HG03520 (cell line): Measurements from ENCODE around the gene ALK.

ENCODE experiments used
- ATAC-seq: cut with Tn5 transposase; IDR thresholded peaks from one replicate; pipeline ENCODE4 v1.9.1; 2021; ENCODE audit warnings: mild to moderate bottlenecking, moderate library complexity; ENCODE audit not compliant: unreplicated experiment

The ALK gene

DNA sequence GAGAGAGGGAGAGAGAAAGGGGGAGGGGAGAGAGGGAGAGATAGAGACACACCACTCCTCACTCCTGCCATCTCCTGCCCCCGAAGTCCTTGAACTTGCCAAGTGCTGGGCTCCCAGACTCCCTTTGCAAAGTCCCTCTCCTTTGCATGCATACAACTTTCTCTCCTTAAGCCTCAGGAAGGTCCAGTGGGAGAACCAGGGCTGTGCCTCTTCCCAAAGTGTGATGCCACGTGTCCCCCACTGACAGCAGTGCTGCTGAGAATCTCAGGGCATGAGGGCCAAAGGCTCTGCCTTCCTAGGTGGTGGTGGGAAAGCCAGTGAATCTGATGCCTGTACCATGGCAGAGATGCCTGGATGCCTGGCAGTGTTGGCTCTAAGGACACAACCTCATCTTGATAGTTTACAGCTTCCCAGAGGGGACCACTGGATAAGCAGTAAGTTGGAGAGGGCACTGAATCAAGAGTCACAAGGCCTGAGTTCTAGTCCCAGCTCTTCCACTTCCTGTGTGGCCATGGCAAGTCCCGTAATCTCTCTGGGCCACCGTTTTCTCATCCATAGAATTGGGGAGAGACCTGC lies 702.7 kb downstream of the ALK start:
- ATAC-seq, result no peak

GRCh38 chr2:29218071-29218470 lies 703.3 kb downstream of the ALK start:
- ATAC-seq, result no peak

DNA sequence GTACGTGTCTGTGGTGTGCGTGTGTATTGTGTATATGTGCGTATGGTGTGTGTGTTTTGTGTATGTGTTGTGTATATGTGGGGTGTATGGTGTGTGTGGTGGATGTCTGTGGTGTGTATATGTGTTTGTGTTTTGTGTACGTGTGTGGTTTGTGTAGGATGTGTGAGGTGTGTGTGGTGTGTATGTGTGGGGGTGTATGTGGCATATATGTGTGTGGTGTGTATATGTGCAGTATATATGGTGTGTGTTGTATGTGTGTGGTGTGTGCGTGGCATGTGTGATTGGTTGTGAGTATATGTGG lies 704.8 kb downstream of the ALK start:
- no peak for ATAC-seq

DNA sequence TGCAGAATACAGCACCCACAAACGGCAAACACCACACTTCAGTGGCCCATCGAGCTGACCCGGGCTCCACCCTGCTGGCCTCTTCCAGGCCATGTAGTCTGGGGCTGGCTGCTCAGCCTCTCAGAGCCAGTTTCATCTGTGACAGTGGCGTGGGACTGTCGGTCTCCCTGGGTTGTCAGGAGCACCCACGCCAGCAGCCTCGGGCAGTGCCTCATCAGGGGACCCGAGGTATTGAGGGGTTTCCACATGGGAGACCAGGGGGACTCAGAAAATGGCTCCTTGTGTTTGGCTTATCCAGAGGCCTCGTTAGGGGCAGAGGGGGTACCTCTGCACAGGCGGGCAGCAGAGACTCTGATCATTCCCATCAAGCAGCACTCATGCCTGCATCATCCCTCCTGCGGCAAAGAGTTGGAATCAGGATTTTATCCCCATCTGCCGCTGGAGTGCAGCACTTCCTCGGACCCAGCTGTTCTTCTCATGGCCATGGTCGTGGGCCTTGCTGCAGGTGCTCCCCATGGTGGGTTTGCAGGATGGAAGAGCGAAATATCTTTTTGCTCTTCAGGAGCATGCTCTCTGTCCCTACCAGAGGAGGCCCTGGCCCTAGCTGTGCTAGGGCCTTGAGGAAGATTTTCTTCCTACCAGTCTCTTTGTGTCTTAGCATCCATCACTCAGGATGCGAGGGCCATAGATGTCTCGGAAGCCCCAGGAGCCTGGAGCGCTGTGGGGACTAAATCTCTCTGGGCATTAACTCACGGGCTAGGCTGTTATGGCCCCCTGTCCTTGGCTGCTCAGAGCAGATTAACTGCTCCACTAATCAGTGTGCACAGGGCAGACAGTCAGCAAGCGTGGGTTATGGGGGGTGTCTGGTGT lies 705.4 kb downstream of the ALK start:
- ATAC-seq, result no peak

GRCh38 chr2:29215073-29215472 lies 706.3 kb downstream of the ALK start:
- no peak for ATAC-seq

DNA sequence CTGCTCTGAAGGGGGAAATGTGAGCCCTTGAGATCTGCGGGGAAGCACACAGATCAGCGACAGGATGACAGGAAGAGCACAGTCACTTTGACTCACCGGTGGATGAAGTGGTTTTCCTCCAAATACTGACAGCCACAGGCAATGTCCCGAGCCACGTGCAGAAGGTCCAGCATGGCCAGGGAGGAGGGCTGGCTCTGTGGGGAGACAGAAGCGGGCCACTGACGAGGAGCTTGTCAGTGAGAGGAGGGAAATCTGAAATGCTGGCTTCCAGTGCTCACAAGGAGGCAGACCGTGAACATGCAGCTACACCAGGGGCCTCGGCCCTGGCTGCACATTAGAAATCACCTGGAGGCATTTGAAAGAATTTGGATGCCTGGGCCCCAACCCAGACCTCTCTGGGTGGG lies 707.5 kb downstream of the ALK start:
- no peak for ATAC-seq

GRCh38 chr2:29212009-29212408 lies 709.4 kb downstream of the ALK start:
- no peak for ATAC-seq

DNA sequence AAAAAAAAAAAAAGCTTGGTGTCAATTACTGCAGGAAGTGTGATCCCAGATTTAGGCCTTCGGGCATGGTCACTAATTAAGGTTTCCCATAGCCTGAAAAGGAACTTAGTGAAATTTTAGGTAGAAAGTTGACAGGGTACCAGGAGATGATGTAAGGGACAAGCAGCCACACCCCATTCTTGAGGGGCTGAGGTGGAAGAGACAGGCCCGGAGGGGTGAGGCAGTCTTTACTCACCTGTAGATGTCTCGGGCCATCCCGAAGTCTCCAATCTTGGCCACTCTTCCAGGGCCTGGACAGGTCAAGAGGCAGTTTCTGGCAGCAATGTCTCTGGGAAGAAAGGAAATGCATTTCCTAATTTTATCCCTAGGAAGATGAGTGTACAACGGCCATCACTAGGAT lies 711.8 kb downstream of the ALK start:
- ATAC-seq, result no peak

DNA sequence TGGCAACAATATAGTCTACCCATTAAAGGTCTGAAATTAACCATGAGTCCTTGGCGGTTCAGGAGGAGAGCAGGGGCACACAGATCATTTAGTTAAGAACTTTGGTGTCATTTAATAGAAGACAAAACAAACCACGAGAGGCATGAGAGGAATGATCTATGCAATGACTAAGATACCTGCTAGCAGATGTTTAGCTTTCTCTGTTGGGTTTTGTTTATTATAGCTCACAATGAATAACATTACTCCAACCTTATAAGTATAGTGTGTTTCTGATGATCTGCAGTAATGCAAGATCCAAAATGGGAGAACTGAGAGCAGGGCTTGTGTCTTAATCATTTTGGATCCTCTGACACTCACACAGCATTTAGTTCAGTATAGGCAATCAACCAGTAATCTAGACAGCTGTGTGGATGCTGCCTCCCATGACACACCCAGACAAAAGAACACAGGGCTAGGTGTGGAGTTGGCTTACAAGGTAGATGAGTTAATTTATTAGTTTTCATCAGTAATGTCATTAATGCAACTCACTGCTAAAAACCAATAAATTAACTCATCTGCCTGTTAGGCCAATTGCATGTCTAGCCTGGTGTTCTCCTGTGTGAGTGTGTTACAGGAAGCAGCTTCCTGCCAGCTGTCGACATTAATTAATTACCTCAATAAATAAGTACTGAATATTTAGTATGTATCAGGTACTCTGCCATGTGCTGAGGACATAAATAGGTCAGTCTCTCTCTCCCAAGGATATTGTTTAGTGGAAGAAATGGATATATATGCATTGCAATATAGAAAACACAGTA lies 713.8 kb downstream of the ALK start:
- ATAC-seq, result no peak

- ATAC-seq, result no peak
Observed at GRCh38 chr2:29206941-29207340, 714.4 kb downstream of the ALK start.

- ATAC-seq, result no peak
Observed at GRCh38 chr2:29202819-29203495, 718.4 kb downstream of the ALK start.

DNA sequence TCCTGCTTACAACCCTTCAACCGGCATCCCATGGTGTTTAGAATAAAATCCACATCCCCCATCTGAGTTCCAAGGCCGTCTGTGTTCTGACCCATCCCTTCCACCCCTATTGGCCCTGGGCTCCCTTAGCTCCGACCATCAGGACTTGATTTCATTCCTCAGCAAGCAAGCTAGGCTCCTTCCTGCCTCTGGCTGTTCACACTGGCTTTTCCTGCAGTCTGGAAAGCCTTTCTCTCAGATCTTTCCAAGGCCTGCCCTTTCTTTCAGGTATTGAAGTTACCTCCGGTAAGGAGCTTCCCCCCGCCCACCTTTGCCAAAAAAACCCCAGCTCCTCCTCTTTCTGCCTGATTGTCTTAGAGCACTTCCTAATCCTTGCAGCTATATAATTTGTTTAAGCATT lies 719.4 kb downstream of the ALK start:
- ATAC-seq, result no peak

DNA sequence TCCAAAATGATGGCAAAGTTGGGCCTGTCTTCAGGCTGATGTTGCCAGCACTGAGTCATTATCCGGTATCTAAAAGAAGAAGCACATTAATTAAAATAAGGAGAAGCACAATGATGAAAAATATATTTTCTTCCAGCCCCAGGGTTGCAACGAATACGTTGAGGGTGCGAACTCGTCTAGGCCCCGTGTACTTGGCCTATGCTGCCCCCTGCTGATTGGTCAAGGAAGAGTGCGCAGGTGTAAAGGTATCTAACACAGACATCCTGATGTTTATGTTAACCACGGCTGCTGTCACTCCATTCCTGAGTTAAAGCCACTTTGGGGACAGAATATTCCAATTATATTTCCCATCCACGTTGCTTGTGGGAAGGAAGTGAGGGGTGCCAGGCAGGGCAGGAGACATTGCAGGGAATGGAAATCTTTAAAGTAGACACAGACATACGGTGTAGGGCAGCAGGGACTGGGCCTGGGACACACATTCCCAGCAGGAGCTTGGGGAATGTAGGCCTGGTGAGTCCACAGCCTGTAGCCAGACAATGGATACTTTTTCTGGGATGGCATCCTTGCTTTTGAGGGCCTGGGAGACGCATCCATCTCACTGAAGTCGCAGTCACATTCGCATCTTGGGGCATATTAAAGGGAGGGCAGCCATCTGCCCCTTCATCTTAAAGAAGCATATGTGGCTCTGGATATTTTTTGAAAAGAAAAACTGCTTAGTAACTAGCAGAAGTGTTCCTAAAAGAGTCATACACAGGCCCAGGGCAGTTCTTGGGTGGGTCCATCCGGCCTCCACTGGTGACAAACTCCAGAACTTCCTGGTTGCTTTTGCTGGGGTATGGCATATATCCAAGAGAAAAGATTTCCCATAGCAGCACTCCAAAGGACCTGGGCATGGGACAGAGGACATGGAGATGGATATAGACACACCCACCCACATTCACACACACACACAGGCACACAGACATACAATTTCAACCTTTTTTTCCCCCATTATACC lies 724.3 kb downstream of the ALK start:
- ATAC-seq, result no peak

- no peak for ATAC-seq
Observed at GRCh38 chr2:29195796-29196195, 725.6 kb downstream of the ALK start.

- ATAC-seq, result no peak
Observed at GRCh38 chr2:29193681-29194080, 727.7 kb downstream of the ALK start.

DNA sequence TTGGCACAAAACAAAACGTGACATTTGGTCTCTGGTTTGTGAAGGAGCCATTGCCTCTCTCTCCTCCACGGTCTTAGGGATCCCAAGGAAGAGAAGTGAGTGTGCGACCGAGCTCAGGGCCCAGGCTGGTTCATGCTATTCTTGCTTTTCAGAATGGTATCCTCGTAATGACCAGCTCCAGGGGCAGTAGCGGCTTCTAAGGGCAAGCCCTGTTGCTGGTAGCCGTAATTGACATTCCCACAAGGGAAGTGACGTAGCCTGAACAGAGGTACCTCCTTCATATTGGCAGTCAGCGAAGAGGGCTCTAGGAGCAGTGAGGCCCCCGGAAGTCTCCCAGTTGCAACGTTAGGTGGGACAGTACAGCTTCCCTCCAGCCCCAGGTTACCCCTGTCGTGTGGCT lies 728.3 kb downstream of the ALK start:
- no peak for ATAC-seq

DNA sequence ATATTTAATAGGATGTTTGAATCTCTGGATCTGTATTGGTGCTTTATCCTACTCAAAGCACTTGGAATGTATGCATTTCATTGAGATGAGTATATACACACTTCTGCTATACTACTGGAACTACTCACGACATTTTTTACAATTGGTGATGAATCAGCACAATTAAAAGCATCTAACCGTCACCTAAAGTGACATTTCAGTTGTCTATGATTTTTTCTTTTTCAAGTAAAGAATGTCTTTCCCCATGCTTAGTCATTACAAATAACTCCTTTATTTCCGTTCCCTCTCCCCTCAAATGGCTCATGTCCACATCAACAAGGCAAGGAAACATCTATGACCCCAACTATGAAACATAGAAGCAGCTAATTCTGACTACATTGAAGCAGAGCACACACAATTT lies 728.9 kb downstream of the ALK start:
- no peak for ATAC-seq

DNA sequence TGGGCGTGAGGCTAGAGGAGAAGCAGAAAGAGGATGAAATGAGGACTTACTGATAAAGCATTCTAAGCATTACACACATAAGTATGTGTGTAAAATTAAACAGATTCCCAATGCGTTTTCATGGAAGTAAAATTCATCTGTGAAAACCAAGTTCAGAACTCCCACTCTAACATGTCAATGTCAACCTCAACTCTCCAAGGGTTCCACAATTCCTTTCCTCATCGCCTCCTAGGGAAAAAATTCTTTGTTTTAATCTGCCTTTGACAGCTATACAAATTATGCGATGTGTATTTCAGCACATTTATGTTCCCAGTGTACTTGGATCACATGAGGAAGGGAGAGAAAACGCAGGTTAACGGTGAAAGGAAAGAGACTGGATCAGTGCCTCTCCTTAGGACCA lies 729.6 kb downstream of the ALK start:
- no peak for ATAC-seq

DNA sequence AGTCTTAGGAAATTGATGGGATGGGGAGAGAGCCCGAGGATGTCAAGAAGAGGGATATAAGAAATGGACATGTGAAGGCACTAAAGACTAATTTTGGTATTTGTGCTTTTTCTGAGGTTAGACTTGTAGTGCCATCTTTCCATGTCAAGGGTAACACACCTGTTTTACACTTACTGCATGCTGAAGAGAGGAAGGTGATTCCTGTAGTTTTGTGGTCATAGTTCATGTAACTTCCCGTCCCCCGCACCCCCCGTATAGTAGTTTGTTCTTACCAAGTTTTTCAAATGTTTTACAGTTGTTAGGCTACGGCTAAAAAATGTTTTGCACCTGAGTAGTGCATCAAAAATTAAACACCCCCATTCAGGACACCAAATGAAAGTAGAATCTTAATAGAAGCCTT lies 732.3 kb downstream of the ALK start:
- no peak for ATAC-seq

GRCh38 chr2:29187926-29188325 lies 733.5 kb downstream of the ALK start:
- no peak for ATAC-seq
